Inflammatory macrophage treated with lipopolysaccharide for 4 hours (primary cell): ENCODE results near the gene UMOD.
"Not testable (repeated sequence)": the region's sequence is repeated elsewhere in the genome, so short reads cannot be mapped to it uniquely, and the experiment has no call there.

Source experiments
- DNase-seq: peaks from one replicate; pipeline ENCODE4 v3.0.0-alpha.2; 2020

The UMOD gene

GRCh38 chr16:20359997-20360396, 7.5 kb upstream of the UMOD start:
- DNase-seq = no peak

- DNase-seq = no peak
Measured at GRCh38 chr16:20355114-20355782, 2.7 kb upstream of the UMOD start.

DNA sequence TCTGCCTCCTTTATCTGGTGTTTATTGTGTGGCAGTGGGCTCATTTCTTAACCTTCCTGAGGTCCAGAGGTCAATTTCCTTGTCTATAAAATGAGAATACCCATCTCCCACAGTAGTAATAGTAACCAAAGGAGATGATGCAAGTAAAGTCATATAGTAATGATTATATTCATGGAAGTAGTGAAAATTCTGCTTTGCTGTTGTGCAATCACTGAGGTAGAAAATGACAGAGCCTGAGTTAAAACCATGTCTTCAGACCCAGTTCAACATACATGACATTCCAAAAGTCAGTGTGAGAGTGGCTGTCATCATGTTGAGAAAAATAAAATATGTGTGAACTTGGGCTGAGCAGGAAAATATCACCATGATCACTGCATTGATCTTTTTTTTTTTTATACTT, 864 bp upstream of the UMOD start:
- DNase-seq = no peak

- DNase-seq = no peak
Measured at GRCh38 chr16:20349615-20350014, 2.9 kb downstream of the UMOD start.

DNA sequence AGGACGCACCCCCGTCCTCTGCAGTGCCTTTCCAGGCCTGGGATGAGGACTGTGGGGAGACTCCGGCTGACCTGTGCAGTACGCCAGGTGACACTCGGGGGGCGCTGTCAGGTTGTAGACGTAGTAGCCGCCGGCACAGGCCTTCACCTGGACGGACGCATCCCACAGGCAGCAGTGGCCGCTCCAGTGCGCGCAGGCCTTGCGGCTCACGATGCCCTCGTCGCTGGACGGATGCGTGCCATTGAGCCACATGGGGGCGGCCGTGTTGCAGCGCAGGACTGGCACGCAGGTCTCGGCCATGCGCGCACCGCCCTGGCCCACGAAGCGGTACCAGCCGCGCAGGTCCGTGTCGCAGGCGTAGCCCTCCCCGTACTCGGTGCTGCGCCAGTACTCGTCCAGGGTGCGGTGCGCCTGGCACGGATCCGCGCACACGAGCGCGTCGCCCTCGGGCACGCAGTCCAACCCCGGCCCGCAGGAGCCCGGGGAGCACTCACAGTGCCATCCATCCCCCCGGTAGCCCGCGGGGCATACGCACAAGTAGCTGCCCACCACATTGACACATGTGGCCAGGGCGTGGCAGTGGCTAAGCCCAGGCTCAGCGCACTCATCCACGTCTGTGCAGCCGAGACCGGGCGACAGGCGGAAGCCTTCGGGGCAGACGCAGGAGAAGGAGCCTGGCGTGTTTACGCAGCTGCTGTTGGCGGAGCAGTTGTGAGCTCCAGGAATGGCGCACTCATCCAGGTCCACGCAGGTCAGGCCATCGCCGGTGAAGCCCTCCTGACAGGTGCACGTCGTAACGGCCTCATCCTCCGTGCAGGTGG, 3.9 kb downstream of the UMOD start:
- DNase-seq = no peak

DNA sequence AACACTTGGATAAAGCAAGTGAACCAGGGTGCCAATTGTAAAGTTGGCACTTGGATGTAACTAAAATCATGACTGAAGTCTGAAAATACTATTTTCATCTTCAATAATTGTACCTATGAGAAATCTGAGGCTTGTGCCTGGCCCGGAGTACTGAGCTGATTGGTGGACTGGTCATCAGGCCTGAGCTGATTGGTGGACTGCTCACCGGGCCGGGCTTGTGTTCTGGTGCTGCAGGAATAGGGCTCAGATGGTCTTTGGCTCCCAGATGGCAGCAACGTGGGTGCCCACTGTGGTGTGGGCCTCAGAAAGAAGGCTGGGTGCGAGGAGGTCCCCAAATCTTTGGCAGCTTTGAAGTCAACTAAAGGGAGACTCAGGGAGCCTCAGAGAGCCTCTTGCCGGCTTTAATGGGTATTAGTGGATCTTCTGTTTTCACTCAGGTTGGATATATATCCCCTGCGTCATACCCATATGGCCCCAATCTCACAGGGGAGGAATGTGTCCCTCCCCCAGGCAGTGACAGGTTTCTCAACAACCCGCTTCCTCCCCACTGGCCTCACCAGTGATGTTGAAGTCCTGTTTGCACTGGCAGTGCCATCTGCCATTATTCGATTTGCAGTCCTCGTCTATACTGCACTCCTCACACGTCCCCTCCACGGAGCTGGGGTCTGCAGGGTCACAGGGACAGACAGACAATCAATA, 4.7 kb downstream of the UMOD start:
- DNase-seq = no peak

DNA sequence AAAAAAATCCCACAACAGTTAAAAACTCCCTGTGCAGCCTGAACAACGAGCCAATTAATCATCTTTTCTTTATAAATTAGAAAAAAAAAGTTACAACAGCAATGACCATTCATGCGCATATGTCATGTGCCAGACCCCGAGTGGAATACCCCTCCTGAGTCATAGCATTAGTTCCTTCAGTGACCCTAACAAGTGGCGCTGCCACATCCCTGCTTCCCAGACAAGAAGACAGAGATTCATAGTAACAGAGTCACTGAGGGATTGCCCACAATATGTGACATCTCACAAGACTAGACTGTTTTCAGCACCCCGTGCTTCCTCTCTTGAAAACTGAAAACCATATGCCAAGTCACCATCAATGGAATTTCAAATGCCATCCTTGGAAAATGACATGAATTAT, 7.9 kb downstream of the UMOD start:
- DNase-seq = no peak

DNA sequence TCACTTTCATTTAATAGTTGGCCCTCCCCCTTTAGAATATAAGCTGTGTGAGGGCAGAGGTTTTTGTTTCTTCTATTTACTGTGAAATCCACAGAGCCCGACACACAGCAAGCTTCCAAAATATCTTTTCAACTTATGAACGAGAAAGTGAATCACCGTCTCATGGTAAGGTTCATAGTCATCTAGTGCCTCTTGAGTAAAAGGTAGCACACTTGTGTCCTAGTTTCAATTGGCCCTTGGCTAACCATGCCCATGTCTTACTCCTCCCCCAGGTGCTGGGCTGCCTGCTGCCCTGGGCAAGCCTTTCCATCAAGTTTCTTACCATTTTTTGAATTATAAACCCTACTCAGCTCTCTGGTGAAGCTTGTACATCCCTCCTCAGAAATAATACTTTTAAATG, 12.8 kb downstream of the UMOD start:
- DNase-seq = no peak

- no peak for DNase-seq
Measured at GRCh38 chr16:20336955-20337354, 15.6 kb downstream of the UMOD start.

- DNase-seq = no peak
Measured at GRCh38 chr16:20334396-20334795, 18.1 kb downstream of the UMOD start.

GRCh38 chr16:20333120-20333519, 19.4 kb downstream of the UMOD start:
- no peak for DNase-seq

GRCh38 chr16:20332411-20332810, 20.1 kb downstream of the UMOD start:
- DNase-seq = no peak

GRCh38 chr16:20331635-20332034, 20.9 kb downstream of the UMOD start:
- DNase-seq = no peak

- DNase-seq = no peak
Measured at GRCh38 chr16:20329392-20330138, 22.9 kb downstream of the UMOD start.

DNA sequence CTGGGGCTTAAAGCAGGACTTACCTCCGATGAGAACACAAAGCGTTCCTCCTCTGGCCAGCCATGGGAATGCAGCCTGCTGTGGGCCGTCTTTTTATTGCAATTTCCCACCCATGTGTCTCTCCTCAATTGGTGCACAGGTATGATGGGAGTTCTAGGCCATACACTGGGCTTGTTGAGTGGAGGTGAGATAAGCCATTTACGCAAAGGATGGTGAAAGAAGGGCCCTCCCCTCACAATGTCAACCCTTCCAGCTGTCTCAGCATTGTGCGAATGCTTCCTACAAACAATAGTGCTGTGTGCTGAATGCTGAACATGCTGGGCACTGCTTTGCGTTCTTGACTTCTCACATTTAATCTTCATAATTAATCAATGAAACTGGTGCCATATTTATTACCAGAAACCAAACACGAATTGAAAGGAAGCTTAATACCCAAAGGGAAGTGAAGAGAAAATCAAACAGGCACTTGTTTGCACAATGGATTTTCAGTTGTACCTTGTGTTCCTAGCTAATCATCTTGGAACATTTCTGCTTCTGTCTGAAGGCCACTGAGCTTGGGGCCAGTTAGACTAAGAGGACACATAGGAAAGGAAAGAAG, 25.0 kb downstream of the UMOD start, which contains the start of gene GP2:
Gene GP2 (minus strand): TSS at position 70 of the 598 bp plus-strand sequence. CDS start 1,082 bp downstream, outside the sequence.
- DNase-seq = no peak

GRCh38 chr16:20326321-20326720, 26.2 kb downstream of the UMOD start:
- DNase-seq = no peak

DNA sequence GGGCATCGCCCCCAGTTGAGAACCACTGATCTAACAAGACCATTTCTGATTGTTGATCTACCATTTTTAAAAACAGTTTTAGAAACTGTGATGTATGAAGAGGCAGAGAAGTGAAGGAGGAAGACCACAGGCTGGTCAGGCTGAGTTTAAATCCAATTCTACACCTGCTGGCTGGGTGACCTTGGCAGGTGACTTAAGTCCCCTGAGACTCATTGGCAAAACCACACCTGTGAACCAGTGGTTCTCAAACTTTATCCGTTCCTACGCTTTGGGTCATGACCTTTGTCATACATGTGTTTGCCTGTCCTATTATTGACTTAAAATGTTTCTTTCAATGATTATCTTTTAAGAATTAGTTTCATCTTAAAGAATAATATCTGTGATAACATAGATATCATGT, 27.5 kb downstream of the UMOD start:
- no peak for DNase-seq

GRCh38 chr16:20323591-20324117, 28.9 kb downstream of the UMOD start:
- no peak for DNase-seq

GRCh38 chr16:20322696-20323095, 29.8 kb downstream of the UMOD start:
- DNase-seq = no peak

DNA sequence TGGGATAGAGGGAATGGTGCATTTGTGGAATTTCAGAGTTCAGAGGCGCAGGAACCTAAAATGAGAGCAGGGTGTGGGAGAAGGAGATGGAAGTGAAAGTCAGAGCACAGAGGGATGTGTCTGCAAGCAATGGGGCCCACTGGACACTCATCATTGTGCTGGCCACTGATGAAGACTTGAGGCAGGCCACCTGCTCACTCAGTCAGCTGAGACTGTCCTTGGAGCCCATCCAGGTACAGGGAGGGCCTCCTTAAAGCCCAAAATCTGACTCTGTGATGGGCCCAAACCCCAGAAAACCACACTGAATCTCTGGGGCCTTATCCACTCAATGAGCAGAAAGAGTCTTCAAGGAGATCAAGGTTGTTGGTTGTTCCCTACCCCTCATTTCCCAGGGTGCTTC, 30.8 kb downstream of the UMOD start:
- DNase-seq = no peak

DNA sequence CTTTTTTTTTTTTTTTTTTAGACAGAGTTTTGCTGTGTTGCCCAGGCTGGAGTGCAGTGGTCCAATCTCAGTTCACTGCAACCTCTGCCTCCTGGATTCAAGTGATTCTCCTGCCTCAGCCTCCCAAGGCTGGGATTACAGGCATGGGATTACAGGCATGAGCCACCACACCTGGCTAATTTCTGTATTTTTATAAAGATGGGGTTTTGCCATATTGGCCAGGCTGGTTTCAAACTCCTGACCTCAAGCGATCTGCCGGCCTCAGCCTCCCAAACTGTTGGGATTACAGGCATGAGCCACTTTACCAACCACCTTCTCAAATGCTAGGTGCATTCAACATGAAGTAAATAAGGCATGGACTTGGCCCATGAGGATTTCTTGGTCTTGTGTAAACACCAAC, 31.5 kb downstream of the UMOD start:
- DNase-seq = not testable (repeated sequence)

GRCh38 chr16:20320592-20320991, 31.9 kb downstream of the UMOD start:
- no peak for DNase-seq
